ENCODE results near the gene DVL3. TPM values are rescaled to one million over a fixed set of nuclear protein-coding genes. Genes with fewer than 3 reads are reported as not detected.

The DVL3 gene
- total RNA-seq, 1 experiment from 2014 or later, result 106 TPM

GRCh38 chr3:184166671-184167070 is 11.5 kb downstream of the DVL3 start:
- no peak for DNase-seq
- Mint-ChIP-seq H3K36me3 (ENCODE audit: insufficient read depth, unreplicated experiment) (peaks cover 41% of the 10 kb centered on the region), H3K4me1 (ENCODE audit: low read depth, unreplicated experiment) (no peaks in the 10 kb centered on the region), H3K9me3 (ENCODE audit: low read depth, unreplicated experiment) (no peaks in the 10 kb centered on the region), H3K27ac (ENCODE audit: unreplicated experiment) (no peak overlapping the region), H3K4me3 (ENCODE audit: low read depth, unreplicated experiment) (no peak overlapping the region), H3K27me3 (ENCODE audit: unreplicated experiment) (no peaks in the 10 kb centered on the region)
- no peak for TF ChIP-seq CTCF (IDR thresholded peaks at IDR 0.05; ENCODE audit: unreplicated experiment)
- BruUV-seq (replicated peaks), result no TSS peak
- intact Hi-C loops (cut with micrococcal nuclease; ENCODE audit: unreplicated experiment), result no loop called here
- CTCF ChIA-PET, result interaction anchor here (1.1 kb wide), 1 partner anchor 84 kb away, joined by 3 read pairs; no protein-coding TSS in a partner anchor

GRCh38 chr3:184167786-184168185 is 12.6 kb downstream of the DVL3 start:
- Mint-ChIP-seq H3K27me3 (ENCODE audit: unreplicated experiment) (no peaks in the 10 kb centered on the region), H3K4me1 (ENCODE audit: low read depth, unreplicated experiment) (no peaks in the 10 kb centered on the region), H3K36me3 (ENCODE audit: insufficient read depth, unreplicated experiment) (peaks cover 45% of the 10 kb centered on the region), H3K4me3 (ENCODE audit: low read depth, unreplicated experiment) (no peak overlapping the region), H3K27ac (ENCODE audit: unreplicated experiment) (no peak overlapping the region), H3K9me3 (ENCODE audit: low read depth, unreplicated experiment) (no peaks in the 10 kb centered on the region)
- no peak for TF ChIP-seq CTCF (IDR thresholded peaks at IDR 0.05; ENCODE audit: unreplicated experiment)
- no peak for DNase-seq
- no TSS peak for BruUV-seq (replicated peaks)
- intact Hi-C loops (cut with micrococcal nuclease; ENCODE audit: unreplicated experiment), result no loop called here
- CTCF ChIA-PET, result no interaction called here

GRCh38 chr3:184168363-184169120 is 13.4 kb downstream of the DVL3 start:
- Mint-ChIP-seq H3K36me3 (ENCODE audit: insufficient read depth, unreplicated experiment) (peaks cover 45% of the 10 kb centered on the region), H3K4me1 (ENCODE audit: low read depth, unreplicated experiment) (no peaks in the 10 kb centered on the region), H3K4me3 (ENCODE audit: low read depth, unreplicated experiment) (no peak overlapping the region), H3K9me3 (ENCODE audit: low read depth, unreplicated experiment) (no peaks in the 10 kb centered on the region), H3K27me3 (ENCODE audit: unreplicated experiment) (no peaks in the 10 kb centered on the region), H3K27ac (ENCODE audit: unreplicated experiment) (no peak overlapping the region)
- BruUV-seq (replicated peaks), result no TSS peak
- TF ChIP-seq CTCF (IDR thresholded peaks at IDR 0.05; ENCODE audit: unreplicated experiment), result no peak
- intact Hi-C loops (cut with micrococcal nuclease; ENCODE audit: unreplicated experiment), result no loop called here
- CTCF ChIA-PET, result interaction anchor here (1.0 kb wide), 1 partner anchor 12 kb away, joined by 5 read pairs; no protein-coding TSS in a partner anchor
- no peak for DNase-seq

GRCh38 chr3:184169896-184170875 is 15.0 kb downstream of the DVL3 start:
- CTCF ChIA-PET, result interaction anchor here (1.8 kb wide), 1 partner anchor 16 kb away, joined by 4 read pairs; the partner anchor contains the start of gene ABCF3
- H3K4me1 Mint-ChIP-seq (ENCODE audit: low read depth, unreplicated experiment), result no peaks in the 10 kb centered on the region
- no peaks in the 10 kb centered on the region for H3K27me3 Mint-ChIP-seq (ENCODE audit: unreplicated experiment)
- H3K36me3 Mint-ChIP-seq (ENCODE audit: insufficient read depth, unreplicated experiment), result peaks cover 40% of the 10 kb centered on the region
- intact Hi-C loops (cut with micrococcal nuclease; ENCODE audit: unreplicated experiment), result no loop called here
- H3K27ac Mint-ChIP-seq (ENCODE audit: unreplicated experiment), result no peak overlapping the region
- H3K9me3 Mint-ChIP-seq (ENCODE audit: low read depth, unreplicated experiment), result no peaks in the 10 kb centered on the region
- H3K4me3 Mint-ChIP-seq (ENCODE audit: low read depth, unreplicated experiment), result no peak overlapping the region
- TF ChIP-seq CTCF (IDR thresholded peaks at IDR 0.05; ENCODE audit: unreplicated experiment), result no peak
- no TSS peak for BruUV-seq (replicated peaks)
- no peak for DNase-seq
